Anterior cingulate cortex (tissue), 58 donors: ENCODE measurements around the gene LHX4.

Source experiments
- DNase-seq, 58 donors: peaks; one replicate each; lab custom pipeline; 2025; lab: John Stamatoyannopoulos, UW

LHX4 gene

GRCh38 chr1:180254854-180255253 lies 24.8 kb downstream of the LHX4 start:
- no peak for DNase-seq

- DNase-seq: no peak
Measured at GRCh38 chr1:180255536-180256340, 25.7 kb downstream of the LHX4 start.

- DNase-seq: no peak
Measured at GRCh38 chr1:180256341-180257027, 26.4 kb downstream of the LHX4 start.

GRCh38 chr1:180257028-180257386 lies 26.9 kb downstream of the LHX4 start:
- DNase-seq: no peak

GRCh38 chr1:180257486-180257885 lies 27.4 kb downstream of the LHX4 start:
- no peak for DNase-seq

- no peak for DNase-seq
Measured at GRCh38 chr1:180258290-180258689, 28.2 kb downstream of the LHX4 start.

GRCh38 chr1:180258935-180259334 lies 28.9 kb downstream of the LHX4 start:
- DNase-seq: no peak

- no peak for DNase-seq
Measured at GRCh38 chr1:180259431-180260338, 29.6 kb downstream of the LHX4 start.

GRCh38 chr1:180260541-180260940 lies 30.5 kb downstream of the LHX4 start:
- no peak for DNase-seq

- no peak for DNase-seq
Measured at GRCh38 chr1:180261030-180261429, 31.0 kb downstream of the LHX4 start.

- no peak for DNase-seq
Measured at GRCh38 chr1:180261524-180262155, 31.6 kb downstream of the LHX4 start.

- DNase-seq: no peak
Measured at GRCh38 chr1:180262628-180263488, 32.8 kb downstream of the LHX4 start.

- no peak for DNase-seq
Measured at GRCh38 chr1:180264595-180264994, 34.5 kb downstream of the LHX4 start.

GRCh38 chr1:180265201-180265600 lies 35.1 kb downstream of the LHX4 start:
- DNase-seq: no peak

- no peak for DNase-seq
Measured at GRCh38 chr1:180265871-180266270, 35.8 kb downstream of the LHX4 start.

GRCh38 chr1:180266275-180267210 lies 36.5 kb downstream of the LHX4 start:
- DNase-seq: no peak

- no peak for DNase-seq
Measured at GRCh38 chr1:180267211-180267561, 37.1 kb downstream of the LHX4 start.

GRCh38 chr1:180267761-180268555 lies 37.9 kb downstream of the LHX4 start:
- no peak for DNase-seq
